ENCODE measurements around the gene DLG2. TPM values are rescaled to one million over a fixed set of nuclear protein-coding genes. Genes with fewer than 3 reads are reported as not detected.

The DLG2 gene
- total and polyA plus RNA-seq, 9 of the 15 experiments (the other 6 are each of a cell fraction or from before 2014, with no cell fraction given) = 0.52 to 1.6 (median 0.95) TPM

- H3K9me3 ChIP-seq (replicated peaks; ENCODE audit: control insufficient read depth, insufficient read depth, low read depth, low read length) = no peaks in the 10 kb centered on the region
- no peak overlapping the region for H3K4me2 ChIP-seq (ENCODE audit: insufficient read depth, low read length)
- no peaks in the 10 kb centered on the region for H3K79me2 ChIP-seq (ENCODE audit: control insufficient read depth, insufficient read depth, low read length)
- intact Hi-C loops (cut with micrococcal nuclease) (no loop called here), in situ Hi-C loops (cut with MboI) (no loop called here)
- WGBS (ENCODE audit: insufficient coverage, low coverage, missing lambda C conversion rate) = 9% methylated on average over 1 of the region's 1 CpG
- no peak for TF ChIP-seq KLF13 (tag; IDR thresholded peaks at IDR 0.05; ENCODE audit: borderline replicate concordance, low read depth)
- no peaks in the 10 kb centered on the region for H3K9me1 ChIP-seq (ENCODE audit: control insufficient read depth, insufficient read depth, low read length)
- ATAC-seq (no peak), FAIRE-seq (no peak), DNase-seq (ENCODE audit: extremely low read depth in 1 of 4, low spot score in 3 of 4) (no peak)
- H3K27ac ChIP-seq (ENCODE audit: extremely low read depth, low read depth, low read length) = no peak overlapping the region
- H3K9ac ChIP-seq (ENCODE audit: insufficient read depth in 1 of 2, low read depth in 2 of 2, low read length in 2 of 2) = no peak overlapping the region
- BruUV-seq (replicated peaks) = no TSS peak
- ChIA-PET POLR2A (interaction anchor here (0.6 to 0.7 kb wide), 2 partner anchors 17 to 32 kb away, joined by 3 read pairs; no protein-coding TSS in a partner anchor), CTCF (ENCODE audit: low intra/inter-chr PET ratio) (no interaction called here)
- H3K27me3 ChIP-seq (ENCODE audit: control insufficient read depth in 2 of 2, insufficient read depth in 2 of 2, low read length in 2 of 2) = peaks cover 0 to 4% of the 10 kb centered on the region in 2 experiments; a peak in 1 of 5 replicates
- H3K4me1 ChIP-seq (replicated peaks in 1 of 2; ENCODE audit: control insufficient read depth in 2 of 2, insufficient read depth in 2 of 2, low read length in 2 of 2) = no peaks in the 10 kb centered on the region; a peak in 2 of 5 replicates
- H4K20me1 ChIP-seq (replicated peaks; ENCODE audit: control insufficient read depth, insufficient read depth, low read length) = no peaks in the 10 kb centered on the region
- no peak overlapping the region for H3K4me3 ChIP-seq
- H3K36me3 ChIP-seq (ENCODE audit: control insufficient read depth, insufficient read depth, low read length) = no peaks in the 10 kb centered on the region
- no peak overlapping the region for H2AFZ ChIP-seq (ENCODE audit: low read depth, low read length)
These were observed 1949.4 kb downstream of the DLG2 start for GRCh38 chr11:83677730-83678129.

- no peak for DNase-seq (ENCODE audit: extremely low read depth in 1 of 4, low spot score in 3 of 4)
- Histone ChIP-seq H3K27ac (ENCODE audit: extremely low read depth, low read depth, low read length) (no peak overlapping the region), H4K20me1 (replicated peaks; ENCODE audit: control insufficient read depth, insufficient read depth, low read length) (no peaks in the 10 kb centered on the region), H3K4me3 (no peak overlapping the region), H3K9ac (ENCODE audit: insufficient read depth in 1 of 2, low read depth in 2 of 2, low read length in 2 of 2) (no peak overlapping the region), H3K36me3 (ENCODE audit: control insufficient read depth, insufficient read depth, low read length) (no peaks in the 10 kb centered on the region), H3K9me1 (ENCODE audit: control insufficient read depth, insufficient read depth, low read length) (no peaks in the 10 kb centered on the region), H3K27me3 (ENCODE audit: control insufficient read depth in 2 of 2, insufficient read depth in 2 of 2, low read length in 2 of 2) (no peaks in the 10 kb centered on the region), H3K4me2 (ENCODE audit: insufficient read depth, low read length) (no peak overlapping the region), H3K4me1 (replicated peaks in 1 of 2; ENCODE audit: control insufficient read depth in 2 of 2, insufficient read depth in 2 of 2, low read length in 2 of 2) (no peaks in the 10 kb centered on the region), H2AFZ (ENCODE audit: low read depth, low read length) (no peak overlapping the region), H3K79me2 (ENCODE audit: control insufficient read depth, insufficient read depth, low read length) (no peaks in the 10 kb centered on the region), H3K9me3 (replicated peaks; ENCODE audit: control insufficient read depth, insufficient read depth, low read depth, low read length) (no peaks in the 10 kb centered on the region)
- in situ Hi-C loops (cut with MboI) (no loop called here), intact Hi-C loops (cut with micrococcal nuclease) (no loop called here)
- CTCF ChIA-PET (ENCODE audit: low intra/inter-chr PET ratio) = no interaction called here
- POLR2A ChIA-PET = no interaction called here
- no TSS peak for BruUV-seq (replicated peaks)
- FAIRE-seq = no peak
- no peak for ATAC-seq
- TF ChIP-seq CUX1 (CRISPR knock-in tag; IDR thresholded peaks at IDR 0.05) = no peak
- no peak for TF ChIP-seq SLC30A9 (CRISPR knock-in tag; IDR thresholded peaks at IDR 0.05)
- TF ChIP-seq CBFB (CRISPR knock-in tag; IDR thresholded peaks at IDR 0.05) = no peak
- no peak for TF ChIP-seq SETDB1 (IDR thresholded peaks at IDR 0.05; ENCODE audit: low read length)
- no peak for TF ChIP-seq CEBPG (CRISPR knock-in tag; IDR thresholded peaks at IDR 0.05)
- TF ChIP-seq CEBPG (tag; conservative IDR thresholded peaks at IDR 0.05 in 1 of 2, IDR thresholded peaks at IDR 0.05 in 1 of 2) = no peak
- no peak for TF ChIP-seq CXXC5 (CRISPR knock-in tag; IDR thresholded peaks at IDR 0.05)
- no peak for TF ChIP-seq ZNF217 (CRISPR knock-in tag; IDR thresholded peaks at IDR 0.05)
- TF ChIP-seq ZNF347 (CRISPR knock-in tag; IDR thresholded peaks at IDR 0.05; ENCODE audit: low read depth) = no peak
- TF ChIP-seq ZNF146 (CRISPR knock-in tag; IDR thresholded peaks at IDR 0.05; ENCODE audit: unreplicated experiment) = no peak
These were observed 1951.0 kb downstream of the DLG2 start for GRCh38 chr11:83676056-83676601.

All from K562 (cell line).